Measurements from ENCODE around the gene P2RX3. TPM values are rescaled to one million over a fixed set of nuclear protein-coding genes. Genes with fewer than 3 reads are reported as not detected.
A peak's percentile ranks its signal among the peaks of the same experiment; 100 is the strongest.

Gene P2RX3
- total and polyA plus RNA-seq, 2 of the 8 experiments (the other 6 are each of a cell fraction or from before 2014, with no cell fraction given), result 0.45 to 0.47 TPM

DNA sequence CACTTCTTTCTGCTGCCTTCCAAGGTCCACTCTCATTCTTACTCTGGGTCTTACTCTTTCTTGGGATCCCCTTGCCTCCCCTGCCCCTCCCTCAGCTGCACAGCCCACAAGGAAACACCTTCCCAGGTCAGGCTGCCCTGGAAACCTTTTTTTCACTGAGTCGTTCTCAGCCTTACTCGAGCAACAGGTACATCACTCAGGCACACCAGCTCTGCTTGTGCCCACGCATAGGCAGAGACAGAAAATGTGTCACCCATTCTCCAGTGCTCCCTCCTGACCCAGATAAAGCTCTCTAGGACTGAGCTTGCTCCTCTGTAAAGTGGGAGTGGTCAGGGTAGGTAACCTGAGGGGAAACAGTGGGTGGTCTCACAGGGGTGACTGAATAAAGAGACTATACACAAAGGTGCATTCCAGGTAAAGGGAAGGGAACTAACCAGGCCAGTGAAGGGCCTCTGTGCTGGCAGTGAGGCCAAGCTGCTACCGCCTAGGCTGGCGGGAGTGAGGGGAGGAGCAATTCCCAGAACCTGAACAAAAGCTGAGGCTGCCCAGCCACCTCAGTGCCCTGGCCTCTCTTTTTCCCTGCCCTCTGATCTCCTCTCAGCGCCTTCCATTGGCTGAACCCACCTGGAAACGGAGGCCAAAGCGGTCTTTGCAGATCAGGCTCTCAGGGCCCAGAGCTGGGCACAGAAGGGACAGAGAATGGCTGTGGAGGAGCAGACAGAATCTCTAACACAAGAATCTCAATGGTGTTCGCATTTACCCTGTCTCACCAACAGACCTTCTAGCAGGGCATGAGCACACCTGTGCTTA lies 26.9 kb downstream of the P2RX3 start (continued):
- peak; percentile 86 for TF ChIP-seq TEAD4 (IDR thresholded peaks at IDR 0.05; ENCODE audit: low read depth, low read length)
- TF ChIP-seq RAD21 (IDR thresholded peaks at IDR 0.05 in 1 of 2, conservative IDR thresholded peaks at IDR 0.05 in 1 of 2; ENCODE audit: low read depth in 2 of 2, low read length in 2 of 2), result no peak; a peak in 1 of 4 replicates
- peak; percentile 60; the same call in 1 of the 2 replicates for TF ChIP-seq TBP (IDR thresholded peaks at IDR 0.05; ENCODE audit: low read depth, low read length)
- no peak; a peak in 1 of 4 replicates for TF ChIP-seq HDAC2 (IDR thresholded peaks at IDR 0.05; ENCODE audit: borderline replicate concordance in 1 of 2, low read depth in 2 of 2, low read length in 2 of 2)
- TF ChIP-seq SP1 (IDR thresholded peaks at IDR 0.05; ENCODE audit: low read depth, low read length), result 0 out of 2 replicates have a peak, but pooled peaks have one; percentile 11
- TF ChIP-seq, protein P1, sequence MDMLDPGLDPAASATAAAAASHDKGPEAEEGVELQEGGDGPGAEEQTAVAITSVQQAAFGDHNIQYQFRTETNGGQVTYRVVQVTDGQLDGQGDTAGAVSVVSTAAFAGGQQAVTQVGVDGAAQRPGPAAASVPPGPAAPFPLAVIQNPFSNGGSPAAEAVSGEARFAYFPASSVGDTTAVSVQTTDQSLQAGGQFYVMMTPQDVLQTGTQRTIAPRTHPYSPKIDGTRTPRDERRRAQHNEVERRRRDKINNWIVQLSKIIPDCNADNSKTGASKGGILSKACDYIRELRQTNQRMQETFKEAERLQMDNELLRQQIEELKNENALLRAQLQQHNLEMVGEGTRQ (IDR thresholded peaks at IDR 0.05; ENCODE audit: low read length), result no peak
- TF ChIP-seq KDM1A (IDR thresholded peaks at IDR 0.05; ENCODE audit: borderline replicate concordance, low read length), result peak; percentile 16; the same call in 1 of the 2 replicates
- TF ChIP-seq POLR2A (IDR thresholded peaks at IDR 0.05; ENCODE audit: control extremely low read depth in 1 of 2, low read depth in 2 of 2, low read length in 2 of 2), result peak in 1 of 2 experiments; percentile 34; a peak in 1 of 3 replicates
- TF ChIP-seq CTBP2 (IDR thresholded peaks at IDR 0.05; ENCODE audit: borderline replicate concordance, insufficient read depth, insufficient read length, low read length), result no peak

Data from H1 (cell line).